Tibial nerve (tissue), 3 donors: ENCODE results near the gene ATP6V0D1.

Source experiments
- POLR2A ChIP-seq, 2 donors: fragments of 450-650 bp; IDR thresholded peaks; one replicate each; pipeline ENCODE4 v1.6.1; 2017; ENCODE audit warnings: antibody characterized with exemption in 2 of 2, mild to moderate bottlenecking in 2 of 2, moderate library complexity in 2 of 2
- TF ChIP-seq, protein P1 (sequence below), 5 experiments: fragments of 200-600 bp in 3 of 5; fragments of 450-650 bp in 2 of 5; sonication (generic) in 3 of 5; IDR thresholded peaks; one replicate each; pipeline ENCODE4 v1.5.1; 2016 to 2019; ENCODE audit warnings: antibody characterized with exemption in 5 of 5, mild to moderate bottlenecking in 3 of 5, moderate library complexity in 2 of 5

DNA sequence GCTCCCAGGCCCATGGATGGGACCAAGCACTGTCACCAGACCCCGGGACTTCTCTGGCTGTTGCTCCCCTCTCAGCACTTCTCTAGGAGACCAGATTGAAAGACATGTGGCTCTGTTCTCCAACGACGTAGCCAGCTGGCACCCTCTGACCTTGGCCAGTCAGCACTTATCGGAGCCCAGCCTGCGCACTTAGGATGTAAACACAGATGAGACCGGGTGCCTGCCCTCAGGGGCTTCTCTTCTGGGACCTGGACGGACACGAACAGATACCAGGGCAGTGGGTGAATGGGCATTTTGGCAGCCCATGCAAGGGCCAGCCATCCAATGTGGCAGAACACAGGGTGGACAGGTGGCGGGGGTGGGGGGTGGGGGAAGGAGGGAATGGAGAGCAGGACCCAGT, 71.3 kb downstream of the ATP6V0D1 start:
- TF ChIP-seq, protein P1, sequence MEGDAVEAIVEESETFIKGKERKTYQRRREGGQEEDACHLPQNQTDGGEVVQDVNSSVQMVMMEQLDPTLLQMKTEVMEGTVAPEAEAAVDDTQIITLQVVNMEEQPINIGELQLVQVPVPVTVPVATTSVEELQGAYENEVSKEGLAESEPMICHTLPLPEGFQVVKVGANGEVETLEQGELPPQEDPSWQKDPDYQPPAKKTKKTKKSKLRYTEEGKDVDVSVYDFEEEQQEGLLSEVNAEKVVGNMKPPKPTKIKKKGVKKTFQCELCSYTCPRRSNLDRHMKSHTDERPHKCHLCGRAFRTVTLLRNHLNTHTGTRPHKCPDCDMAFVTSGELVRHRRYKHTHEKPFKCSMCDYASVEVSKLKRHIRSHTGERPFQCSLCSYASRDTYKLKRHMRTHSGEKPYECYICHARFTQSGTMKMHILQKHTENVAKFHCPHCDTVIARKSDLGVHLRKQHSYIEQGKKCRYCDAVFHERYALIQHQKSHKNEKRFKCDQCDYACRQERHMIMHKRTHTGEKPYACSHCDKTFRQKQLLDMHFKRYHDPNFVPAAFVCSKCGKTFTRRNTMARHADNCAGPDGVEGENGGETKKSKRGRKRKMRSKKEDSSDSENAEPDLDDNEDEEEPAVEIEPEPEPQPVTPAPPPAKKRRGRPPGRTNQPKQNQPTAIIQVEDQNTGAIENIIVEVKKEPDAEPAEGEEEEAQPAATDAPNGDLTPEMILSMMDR (IDR thresholded peaks at IDR 0.05): no peak
- no peak for TF ChIP-seq POLR2A (IDR thresholded peaks at IDR 0.05)
